Tibial nerve (tissue), 4 donors: ENCODE measurements around the gene SLC44A5. TPM values are rescaled to one million over a fixed set of nuclear protein-coding genes. Genes with fewer than 3 reads are reported as not detected.
"Not testable (repeated sequence)": the region's sequence is repeated elsewhere in the genome, so short reads cannot be mapped to it uniquely, and the experiment has no call there.

ENCODE experiments used
- DNase-seq, 2 donors: peaks; one replicate each; pipeline ENCODE4 v3.0.0-alpha.2; 2019; ENCODE audit warnings: low spot score in 2 of 2
- H3K27ac ChIP-seq, 4 donors: fragments of 200-600 bp; sonication (generic) in 3 of 4; one replicate each; pipeline ENCODE4 v1.5.1; 2017 to 2019; ENCODE audit warnings: mild to moderate bottlenecking in 1 of 4
- H3K27me3 ChIP-seq, 2 donors: fragments of 200-600 bp; sonication (generic) in 1 of 2; one replicate each; pipeline versions ENCODE4 v1.5.1 to v1.6.0; 2017 to 2019
- H3K36me3 ChIP-seq, 3 donors: fragments of 200-600 bp; sonication (generic); one replicate each; pipeline ENCODE4 v1.5.1; 2018 to 2019
- H3K4me1 ChIP-seq, 4 donors: fragments of 200-600 bp; sonication (generic) in 3 of 4; one replicate each; pipeline ENCODE4 v1.5.1; 2017 to 2019
- H3K4me3 ChIP-seq, 4 donors: fragments of 200-600 bp; sonication (generic) in 3 of 4; one replicate each; pipeline ENCODE4 v1.5.1; 2017 to 2019; ENCODE audit warnings: mild to moderate bottlenecking in 1 of 4, moderate library complexity in 1 of 4
- H3K9me3 ChIP-seq, 4 donors: fragments of 200-600 bp; sonication (generic) in 3 of 4; one replicate each; pipeline ENCODE4 v1.5.1; 2017 to 2019
- EP300 ChIP-seq, 2 donors: sonication (generic); formaldehyde crosslinking; IDR thresholded peaks; one replicate each; pipeline ENCODE4 v1.6.1; 2017; ENCODE audit warnings: antibody characterized with exemption in 2 of 2, mild to moderate bottlenecking in 1 of 2
- POLR2A ChIP-seq, 2 donors: fragments of 450-650 bp; IDR thresholded peaks; one replicate each; pipeline ENCODE4 v1.6.1; 2017; ENCODE audit warnings: antibody characterized with exemption in 2 of 2, mild to moderate bottlenecking in 2 of 2, moderate library complexity in 2 of 2
- WGBS, 2 donors: methylation state at CpG; one replicate each; pipeline ENCODE4 v1.1.5; 2018; 5-methylcytosine and 5-hydroxymethylcytosine counted together
- total RNA-seq, 4 donors: library from RNA; depleted of rRNA; stranded (reverse); fragments of >200 nt; gene quantifications; one replicate each; pipeline ENCODE4 v1.1.0, GENCODE V29; 2016
- TF ChIP-seq, protein P1 (sequence below), 5 experiments: fragments of 200-600 bp in 3 of 5; fragments of 450-650 bp in 2 of 5; sonication (generic) in 3 of 5; IDR thresholded peaks; one replicate each; pipeline ENCODE4 v1.5.1; 2016 to 2019; ENCODE audit warnings: antibody characterized with exemption in 5 of 5, mild to moderate bottlenecking in 3 of 5, moderate library complexity in 2 of 5

Gene SLC44A5
- total RNA-seq, 4 donors from 2014 or later: 0.21 TPM; not detected in 3

GRCh38 chr1:75396745-75397144, 214.2 kb downstream of the SLC44A5 start:
- Histone ChIP-seq H3K36me3 (no peaks in the 10 kb centered on the region), H3K27ac (no peak overlapping the region), H3K27me3 (no peaks in the 10 kb centered on the region), H3K9me3 (no peaks in the 10 kb centered on the region), H3K4me3 (no peak overlapping the region), H3K4me1 (no peaks in the 10 kb centered on the region)
- TF ChIP-seq, protein P1, sequence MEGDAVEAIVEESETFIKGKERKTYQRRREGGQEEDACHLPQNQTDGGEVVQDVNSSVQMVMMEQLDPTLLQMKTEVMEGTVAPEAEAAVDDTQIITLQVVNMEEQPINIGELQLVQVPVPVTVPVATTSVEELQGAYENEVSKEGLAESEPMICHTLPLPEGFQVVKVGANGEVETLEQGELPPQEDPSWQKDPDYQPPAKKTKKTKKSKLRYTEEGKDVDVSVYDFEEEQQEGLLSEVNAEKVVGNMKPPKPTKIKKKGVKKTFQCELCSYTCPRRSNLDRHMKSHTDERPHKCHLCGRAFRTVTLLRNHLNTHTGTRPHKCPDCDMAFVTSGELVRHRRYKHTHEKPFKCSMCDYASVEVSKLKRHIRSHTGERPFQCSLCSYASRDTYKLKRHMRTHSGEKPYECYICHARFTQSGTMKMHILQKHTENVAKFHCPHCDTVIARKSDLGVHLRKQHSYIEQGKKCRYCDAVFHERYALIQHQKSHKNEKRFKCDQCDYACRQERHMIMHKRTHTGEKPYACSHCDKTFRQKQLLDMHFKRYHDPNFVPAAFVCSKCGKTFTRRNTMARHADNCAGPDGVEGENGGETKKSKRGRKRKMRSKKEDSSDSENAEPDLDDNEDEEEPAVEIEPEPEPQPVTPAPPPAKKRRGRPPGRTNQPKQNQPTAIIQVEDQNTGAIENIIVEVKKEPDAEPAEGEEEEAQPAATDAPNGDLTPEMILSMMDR (IDR thresholded peaks at IDR 0.05): no peak
- TF ChIP-seq POLR2A (IDR thresholded peaks at IDR 0.05) (no peak), EP300 (IDR thresholded peaks at IDR 0.05) (no peak)
- WGBS, 2 donors: 40 to 52% methylated on average over 1 of the region's 1 CpG
- no peak for DNase-seq

DNA sequence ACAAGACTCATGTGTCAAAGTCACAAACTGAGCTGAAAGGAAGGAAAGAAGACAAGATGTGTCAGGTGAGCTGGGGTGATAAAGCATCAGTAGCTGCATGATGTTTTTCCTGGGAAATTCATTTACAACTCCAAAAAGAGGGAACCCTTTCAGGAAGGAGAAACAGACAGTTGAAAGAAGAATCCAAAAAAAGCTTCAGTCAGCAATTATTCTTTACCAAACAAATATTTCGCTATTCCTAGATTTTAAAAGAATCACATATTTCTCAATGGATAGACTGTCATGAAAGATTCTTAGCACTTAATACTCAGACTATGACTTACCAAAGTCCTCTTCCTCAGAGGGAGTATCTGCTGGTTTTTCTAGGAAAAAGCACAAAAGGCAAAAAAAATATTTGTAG, 214.7 kb downstream of the SLC44A5 start:
- H3K4me1 ChIP-seq: no peaks in the 10 kb centered on the region
- DNase-seq: no peak
- H3K27me3 ChIP-seq: no peaks in the 10 kb centered on the region
- 85 to 87% methylated on average over 1 of the region's 1 CpG for WGBS, 2 donors
- no peaks in the 10 kb centered on the region for H3K36me3 ChIP-seq
- no peak overlapping the region for H3K27ac ChIP-seq
- TF ChIP-seq POLR2A (IDR thresholded peaks at IDR 0.05): no peak
- TF ChIP-seq, protein P1 (IDR thresholded peaks at IDR 0.05): no peak
- TF ChIP-seq EP300 (IDR thresholded peaks at IDR 0.05): no peak
- no peak overlapping the region for H3K4me3 ChIP-seq
- no peaks in the 10 kb centered on the region for H3K9me3 ChIP-seq

- TF ChIP-seq, protein P1 (IDR thresholded peaks at IDR 0.05): no peak
- TF ChIP-seq EP300 (IDR thresholded peaks at IDR 0.05): no peak
- no peak for TF ChIP-seq POLR2A (IDR thresholded peaks at IDR 0.05)
- 66% methylated on average over 3 of the region's 3 CpGs for WGBS, 2 donors
These were observed 216.4 kb downstream of the SLC44A5 start for GRCh38 chr1:75394386-75395139.

GRCh38 chr1:75392278-75392677, 218.6 kb downstream of the SLC44A5 start:
- TF ChIP-seq POLR2A (IDR thresholded peaks at IDR 0.05) (no peak), EP300 (IDR thresholded peaks at IDR 0.05) (no peak)
- TF ChIP-seq, protein P1 (IDR thresholded peaks at IDR 0.05): no peak
- no peak for DNase-seq
- WGBS, 2 donors: 51 to 69% methylated on average over 1 of the region's 1 CpG

More at GRCh38 chr1:75394386-75395139, 216.4 kb downstream of the SLC44A5 start:
- Histone ChIP-seq H3K9me3 (peaks cover 0 to 3% (median 0%) of the 10 kb centered on the region in 4 donors), H3K36me3 (no peaks in the 10 kb centered on the region), H3K4me3 (no peak overlapping the region), H3K27ac (no peak overlapping the region), H3K4me1 (no peaks in the 10 kb centered on the region), H3K27me3 (no peaks in the 10 kb centered on the region)
- DNase-seq: no peak

GRCh38 chr1:75375476-75376447, 235.2 kb downstream of the SLC44A5 start:
- not testable (repeated sequence) for H3K36me3 ChIP-seq, H3K4me1 ChIP-seq, H3K27ac ChIP-seq, H3K27me3 ChIP-seq, DNase-seq, H3K4me3 ChIP-seq
- 81 to 83% methylated on average over 21 to 25 of the region's 25 CpGs for WGBS, 2 donors
- H3K9me3 ChIP-seq: peaks cover 0 to 19% (median 0%) of the 10 kb centered on the region in 4 donors

More at GRCh38 chr1:75392278-75392677, 218.6 kb downstream of the SLC44A5 start:
- Histone ChIP-seq H3K9me3 (peaks cover 0 to 12% (median 2%) of the 10 kb centered on the region in 4 donors), H3K27me3 (no peaks in the 10 kb centered on the region), H3K27ac (no peak overlapping the region), H3K4me3 (no peak overlapping the region), H3K4me1 (no peaks in the 10 kb centered on the region), H3K36me3 (no peaks in the 10 kb centered on the region)
